Choroid plexus epithelial cell (primary cell): ENCODE data around the gene LRRC25.

ENCODE experiments used
- DNase-seq: peaks from one replicate; pipeline ENCODE4 v3.0.0-alpha.2; 2010; ENCODE audit warnings: low read depth
- H3K4me3 ChIP-seq: 2 replicates; pipeline ENCODE4 v1.5.1; 2011; ENCODE audit warnings: low read depth, mild to moderate bottlenecking, control low read depth, low read length, moderate library complexity
- TF ChIP-seq, protein P1 (sequence below): conservative IDR thresholded peaks from 2 replicates; pipeline ENCODE4 v1.5.1; 2011; ENCODE audit warnings: low read depth, mild to moderate bottlenecking, control low read depth, inconsistent platforms, low read length, moderate library complexity

The LRRC25 gene

DNA sequence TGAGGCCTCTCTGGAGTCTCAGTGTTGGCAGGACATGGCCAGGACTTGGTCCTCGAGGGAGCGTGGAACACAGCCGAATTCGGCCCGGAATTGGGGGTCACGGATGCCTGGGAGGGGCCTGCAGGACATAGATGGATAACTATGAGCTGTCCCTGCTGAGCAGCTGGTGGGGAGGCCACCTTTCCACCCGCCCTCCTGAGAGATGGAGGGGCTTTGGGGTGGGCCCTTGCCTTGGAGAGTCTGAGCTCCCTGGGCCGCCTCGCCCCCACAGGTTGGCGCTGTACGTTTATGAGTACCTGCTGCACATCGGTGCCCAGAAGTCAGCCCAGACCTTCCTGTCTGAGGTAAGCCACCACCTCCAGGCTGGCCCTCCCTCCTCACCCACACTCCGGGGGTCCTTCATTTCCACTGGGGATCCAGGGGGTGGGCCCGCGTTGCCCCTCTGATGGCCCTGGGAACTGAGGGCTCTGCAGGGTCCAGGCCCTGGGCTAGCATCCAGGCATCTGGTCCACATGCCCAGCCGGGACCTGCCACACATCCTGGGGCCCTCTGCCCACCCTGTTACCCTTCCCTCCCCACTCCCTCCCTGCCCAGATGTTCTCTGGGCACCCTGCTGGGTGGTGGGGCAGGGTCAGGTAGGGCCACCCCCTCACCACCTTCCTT, 29.8 kb upstream of the LRRC25 start:
- no peak for DNase-seq
- H3K4me3 ChIP-seq, result no peak overlapping the region
- TF ChIP-seq, protein P1, sequence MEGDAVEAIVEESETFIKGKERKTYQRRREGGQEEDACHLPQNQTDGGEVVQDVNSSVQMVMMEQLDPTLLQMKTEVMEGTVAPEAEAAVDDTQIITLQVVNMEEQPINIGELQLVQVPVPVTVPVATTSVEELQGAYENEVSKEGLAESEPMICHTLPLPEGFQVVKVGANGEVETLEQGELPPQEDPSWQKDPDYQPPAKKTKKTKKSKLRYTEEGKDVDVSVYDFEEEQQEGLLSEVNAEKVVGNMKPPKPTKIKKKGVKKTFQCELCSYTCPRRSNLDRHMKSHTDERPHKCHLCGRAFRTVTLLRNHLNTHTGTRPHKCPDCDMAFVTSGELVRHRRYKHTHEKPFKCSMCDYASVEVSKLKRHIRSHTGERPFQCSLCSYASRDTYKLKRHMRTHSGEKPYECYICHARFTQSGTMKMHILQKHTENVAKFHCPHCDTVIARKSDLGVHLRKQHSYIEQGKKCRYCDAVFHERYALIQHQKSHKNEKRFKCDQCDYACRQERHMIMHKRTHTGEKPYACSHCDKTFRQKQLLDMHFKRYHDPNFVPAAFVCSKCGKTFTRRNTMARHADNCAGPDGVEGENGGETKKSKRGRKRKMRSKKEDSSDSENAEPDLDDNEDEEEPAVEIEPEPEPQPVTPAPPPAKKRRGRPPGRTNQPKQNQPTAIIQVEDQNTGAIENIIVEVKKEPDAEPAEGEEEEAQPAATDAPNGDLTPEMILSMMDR, result no peak

DNA sequence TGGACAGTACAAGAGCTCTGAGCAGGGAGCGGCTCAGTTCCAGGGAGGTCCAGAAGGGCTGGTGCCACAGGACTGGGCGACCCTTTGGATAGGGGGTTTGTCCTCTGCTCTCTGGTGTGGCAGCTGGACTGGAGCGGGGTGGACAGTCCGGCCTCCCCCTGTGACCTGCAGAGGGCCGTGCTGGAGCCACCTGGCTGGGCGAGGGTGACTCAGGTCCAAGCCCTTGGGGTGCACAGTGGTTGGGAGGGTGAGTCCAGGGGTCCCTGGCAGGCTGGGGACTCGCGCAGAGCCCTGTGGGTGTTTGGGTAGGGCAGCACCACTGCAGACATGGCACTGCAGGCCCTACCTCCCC, 29.0 kb upstream of the LRRC25 start:
- no peak for DNase-seq
- TF ChIP-seq, protein P1, result no peak
- no peak overlapping the region for H3K4me3 ChIP-seq

DNA sequence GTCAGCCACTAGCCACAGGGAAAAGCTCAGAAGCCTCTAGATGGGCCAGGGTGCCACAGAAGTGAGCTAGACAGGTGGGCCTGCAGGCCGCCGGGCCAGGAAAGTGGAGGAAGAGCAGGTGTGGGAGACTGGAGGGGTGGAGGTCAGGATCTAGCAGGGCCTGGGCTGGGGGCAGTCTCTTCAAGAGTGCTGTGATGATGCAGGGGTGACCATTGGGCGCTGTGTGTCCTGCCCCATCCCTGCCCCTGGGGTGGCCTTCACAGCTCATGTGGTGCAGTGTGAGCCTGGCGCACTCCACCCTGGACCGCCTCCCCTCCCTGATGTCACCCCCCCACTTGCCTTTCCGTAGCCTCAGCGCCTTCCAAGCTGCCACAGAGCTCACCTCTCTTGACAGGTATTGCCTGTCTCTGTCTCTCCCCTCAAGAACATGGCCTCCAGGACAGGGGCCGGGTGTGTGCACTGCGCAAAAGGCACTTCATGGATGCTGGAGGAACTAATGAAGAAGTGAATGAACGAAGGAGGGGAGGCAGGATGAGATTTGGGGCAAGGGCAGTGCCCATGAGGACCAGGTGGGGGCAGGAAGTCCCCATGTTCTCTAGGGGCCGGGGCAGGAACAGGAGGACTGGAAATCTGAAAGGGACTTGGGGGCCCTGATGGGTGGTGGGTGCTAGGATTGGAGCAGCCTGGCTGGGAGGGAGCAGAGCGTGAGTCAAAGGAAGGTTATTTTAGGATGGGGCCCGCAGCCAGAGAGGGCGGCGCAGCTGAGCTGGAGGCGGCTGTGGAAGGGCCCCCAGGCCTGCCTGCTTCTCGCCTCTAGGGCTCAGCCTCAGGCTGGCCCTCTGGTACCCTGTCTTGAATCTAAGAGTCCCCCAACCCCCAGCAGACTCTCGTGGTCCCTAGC, 28.3 kb upstream of the LRRC25 start:
- TF ChIP-seq, protein P1, result no peak
- no peak overlapping the region for H3K4me3 ChIP-seq
- DNase-seq, result peak; percentile 55

DNA sequence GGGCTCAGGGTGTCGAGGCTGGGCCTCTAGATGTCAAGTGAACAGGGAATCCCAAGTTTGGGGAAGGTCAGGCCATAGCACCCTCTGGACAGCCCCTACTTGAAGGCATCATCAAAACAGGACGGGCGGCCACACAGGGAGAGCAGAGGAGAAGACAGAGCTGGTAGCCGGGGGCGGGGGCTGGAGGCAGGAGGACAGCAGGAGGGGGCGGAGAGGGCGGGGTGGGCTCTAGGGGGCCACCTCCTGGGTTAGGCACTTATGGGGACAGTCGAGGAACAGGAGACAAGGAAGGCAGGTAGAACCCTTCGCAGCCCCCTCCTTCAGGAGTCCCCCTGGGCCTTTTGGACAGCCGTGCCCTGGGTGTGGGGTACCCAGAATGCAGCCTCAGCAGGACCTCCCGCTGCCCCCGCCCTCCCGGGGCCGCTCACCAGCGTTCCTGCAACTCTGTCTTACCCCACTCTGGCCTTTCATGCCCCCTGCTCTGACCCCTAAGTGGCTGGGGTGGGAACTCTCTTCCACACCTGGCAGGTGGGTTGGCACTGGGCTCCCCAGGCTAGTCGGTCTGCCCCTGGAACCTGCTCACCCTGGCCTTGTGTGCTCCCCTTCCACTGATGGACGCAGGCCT, 27.6 kb upstream of the LRRC25 start:
- TF ChIP-seq, protein P1, result no peak
- no peak overlapping the region for H3K4me3 ChIP-seq
- no peak for DNase-seq

DNA sequence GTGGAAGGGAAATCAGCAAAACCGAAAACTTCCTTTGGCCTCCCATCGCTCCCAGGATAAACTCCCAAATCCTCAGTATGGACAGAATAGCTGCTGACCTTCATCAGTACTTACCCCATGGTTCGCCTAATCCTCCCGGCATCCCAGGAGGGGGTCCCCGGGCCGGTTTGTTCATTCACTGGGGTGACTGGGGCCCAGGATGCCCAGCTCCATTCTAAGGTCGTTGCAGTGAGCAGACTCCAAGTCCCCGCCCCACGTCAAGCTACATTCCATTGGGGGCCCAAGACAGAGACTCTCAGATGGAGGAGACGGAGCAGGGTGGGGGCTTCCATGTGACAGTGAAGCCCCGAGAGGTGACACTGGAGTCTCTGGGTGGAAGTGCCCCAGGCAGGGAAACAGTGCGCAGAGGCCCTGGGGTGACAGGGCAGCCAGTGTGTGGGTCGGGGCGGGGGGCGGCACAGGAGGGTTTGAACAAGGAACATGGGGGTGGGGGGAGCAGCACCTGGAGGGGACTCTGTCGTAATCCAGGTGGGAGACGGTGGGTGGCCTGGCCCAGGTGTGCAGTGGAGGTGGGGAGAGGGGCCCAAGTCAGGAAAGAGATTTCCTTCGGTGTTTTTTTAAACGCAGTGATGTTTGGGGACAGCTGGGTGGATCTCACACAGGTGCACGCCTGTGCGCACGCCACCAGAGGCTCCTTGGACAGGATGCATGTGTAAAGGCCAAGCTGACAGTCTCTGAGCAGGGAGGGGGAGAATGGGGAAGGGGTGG, 26.9 kb upstream of the LRRC25 start:
- TF ChIP-seq, protein P1, result no peak

DNA sequence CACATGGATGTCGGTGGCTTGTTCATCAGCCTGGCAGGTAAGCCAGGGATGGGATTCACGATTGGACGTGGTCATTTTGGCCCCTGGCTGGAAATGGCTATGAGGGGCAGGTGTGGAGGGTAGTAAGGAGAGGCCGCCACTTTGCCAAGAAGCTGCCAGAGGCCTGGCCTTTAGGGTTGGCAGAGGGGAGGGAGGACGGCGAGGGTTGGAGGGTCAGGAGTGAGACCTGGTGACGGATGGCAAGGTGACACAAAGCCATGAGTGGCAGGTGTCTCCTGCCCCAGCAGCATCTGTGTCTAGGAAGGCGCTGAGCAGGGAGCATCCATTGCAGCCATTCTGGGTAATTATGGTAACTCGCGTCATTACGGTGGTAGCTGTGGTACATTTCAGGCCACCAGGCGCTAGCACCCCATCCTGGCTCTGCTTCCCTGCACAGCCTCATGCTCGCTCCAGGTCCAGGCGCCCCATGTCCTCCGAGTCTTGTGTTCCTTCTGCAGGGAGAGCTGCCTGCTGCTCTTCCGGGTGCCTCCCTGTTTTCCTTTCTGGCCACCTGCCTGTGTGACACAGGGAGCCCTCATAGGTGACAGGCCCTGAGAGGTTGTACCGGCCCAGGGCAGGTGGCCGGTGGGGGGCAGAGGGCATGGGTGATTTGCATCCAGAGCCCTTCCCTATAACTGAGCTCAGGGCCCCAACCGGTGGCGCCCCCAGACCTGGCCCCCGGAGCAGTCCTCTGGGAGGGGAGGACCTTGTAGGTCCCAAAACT, 26.0 kb upstream of the LRRC25 start:
- no peak for DNase-seq
- TF ChIP-seq, protein P1, result no peak

More for the DNA sequence above, 26.9 kb upstream of the LRRC25 start:
- H3K4me3 ChIP-seq, result no peak overlapping the region
- DNase-seq, result no peak

More for the DNA sequence above, 26.0 kb upstream of the LRRC25 start:
- no peak overlapping the region for H3K4me3 ChIP-seq
